GM21526 (cell line): ENCODE data around the gene HDAC3.
"Not testable (repeated sequence)": the region's sequence is repeated elsewhere in the genome, so short reads cannot be mapped to it uniquely, and the experiment has no call there.

Experiments used
- ATAC-seq: cut with Tn5 transposase; IDR thresholded peaks from one replicate; pipeline ENCODE4 v1.9.1; 2021; ENCODE audit warnings: moderate library complexity; ENCODE audit not compliant: unreplicated experiment, low FRiP score

HDAC3 gene

DNA sequence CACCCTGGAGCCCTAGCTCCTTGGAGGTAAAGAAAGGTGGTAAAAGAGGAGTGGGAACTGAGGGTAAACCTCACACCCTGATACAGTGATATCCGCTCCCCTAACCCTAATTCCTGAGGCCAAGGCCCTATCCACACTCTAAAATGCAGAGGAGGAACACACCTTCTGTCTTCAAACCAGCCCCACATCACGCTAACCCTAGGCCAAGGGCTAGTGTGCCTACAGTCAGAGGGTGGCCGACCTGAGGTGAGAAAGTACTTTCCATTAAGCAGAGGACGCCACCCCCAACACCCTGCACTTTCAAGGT, 590 bp downstream of the HDAC3 start:
- ATAC-seq, result no peak

- ATAC-seq, result no peak
Observed at GRCh38 chr5:141635646-141636045, 1.0 kb downstream of the HDAC3 start.

- no peak for ATAC-seq
Observed at GRCh38 chr5:141634720-141635119, 1.9 kb downstream of the HDAC3 start.

DNA sequence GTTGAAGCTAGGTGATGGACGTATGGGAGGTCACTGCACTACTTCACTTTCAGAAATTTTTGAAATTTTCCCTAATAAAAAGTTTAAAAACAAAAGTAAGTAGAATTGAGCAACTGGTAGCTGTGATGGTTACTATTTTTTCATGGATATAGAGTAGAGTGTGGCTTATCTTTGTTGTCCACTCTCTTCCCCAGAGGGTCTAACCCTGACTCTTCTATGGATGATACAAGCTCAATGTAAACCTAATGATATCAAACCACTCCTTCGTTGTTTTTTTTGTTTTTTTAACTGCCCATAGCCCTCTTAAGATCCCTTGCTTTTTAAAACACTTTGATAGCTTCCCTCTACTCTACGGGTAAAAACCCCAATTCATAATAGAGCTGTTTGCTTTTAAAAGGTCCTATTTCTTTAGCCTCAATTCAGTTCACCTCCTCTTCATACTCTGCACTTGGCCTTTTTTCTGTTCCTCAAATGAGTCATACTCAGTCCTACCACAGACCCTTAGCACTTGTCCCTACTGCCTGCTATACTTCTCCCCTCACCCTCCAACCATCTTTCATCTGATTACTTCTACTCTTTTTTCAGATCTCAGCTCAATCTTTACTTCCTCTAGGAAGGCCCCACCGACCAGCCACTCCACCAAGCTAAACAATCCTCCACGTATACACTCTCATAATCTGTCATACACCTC, 2.6 kb downstream of the HDAC3 start:
- peak; percentile 67 for ATAC-seq

GRCh38 chr5:141632650-141633049, 4.0 kb downstream of the HDAC3 start:
- no peak for ATAC-seq

DNA sequence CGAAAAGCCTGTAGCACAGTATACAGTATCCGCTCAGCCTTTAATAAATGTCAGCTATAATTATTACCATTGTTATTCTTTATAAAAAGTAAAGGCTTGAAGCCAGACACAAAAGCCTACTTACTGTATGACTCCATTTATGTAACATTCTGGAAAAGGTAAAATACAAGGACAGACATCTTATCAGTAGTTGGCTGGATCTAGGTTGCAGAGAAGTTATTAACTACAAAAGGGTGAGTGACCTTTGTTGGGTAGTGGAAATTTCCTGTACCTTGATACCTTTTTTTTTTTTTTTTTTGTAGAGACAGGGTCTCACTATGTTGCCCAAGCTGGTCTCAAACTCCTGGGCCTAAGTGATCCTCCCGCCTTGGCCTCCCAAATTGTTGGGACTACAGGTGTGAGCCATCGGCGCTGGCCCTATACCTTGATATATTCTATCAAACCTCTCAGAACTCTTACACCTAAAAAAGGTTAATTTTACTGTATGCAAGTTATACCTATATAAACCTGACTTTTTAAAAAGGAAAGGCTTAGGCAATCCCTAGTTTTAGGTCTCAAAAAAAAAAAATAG, 6.0 kb downstream of the HDAC3 start:
- ATAC-seq, result no peak

GRCh38 chr5:141628175-141628788, 8.4 kb downstream of the HDAC3 start:
- ATAC-seq, result no peak

DNA sequence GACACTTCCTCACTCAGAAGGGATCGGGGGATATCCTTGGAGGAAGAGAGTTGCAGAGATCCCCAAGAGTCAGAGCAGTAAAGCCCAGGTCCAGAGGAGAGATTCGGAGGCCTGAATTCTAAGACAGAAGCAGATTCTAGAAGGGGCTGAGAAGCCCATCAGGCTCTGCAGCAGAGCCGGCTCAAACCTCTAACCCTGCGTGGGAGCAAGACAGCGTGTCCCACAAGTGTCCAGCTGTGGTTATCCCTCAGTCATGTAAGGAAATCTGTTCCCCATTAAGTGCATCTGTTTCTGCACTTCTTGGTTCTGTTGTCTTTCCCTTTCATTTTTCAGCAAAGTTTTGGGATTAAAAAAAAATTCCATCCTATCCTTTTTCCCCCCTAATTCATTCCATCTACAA, 13.0 kb downstream of the HDAC3 start:
- no peak for ATAC-seq

- peak; percentile 61 for ATAC-seq
Observed at GRCh38 chr5:141623186-141623585, 13.5 kb downstream of the HDAC3 start.

- ATAC-seq, result peak; percentile 79
Observed at GRCh38 chr5:141618804-141619554, 17.7 kb downstream of the HDAC3 start, which contains the start of gene DIAPH1. DIAPH1 (minus strand) TSS chr5:141619000; CDS start chr5:141618914, 86 bp downstream.

- peak; percentile 27 for ATAC-seq
Observed at GRCh38 chr5:141618030-141618803, 18.4 kb downstream of the HDAC3 start.

DNA sequence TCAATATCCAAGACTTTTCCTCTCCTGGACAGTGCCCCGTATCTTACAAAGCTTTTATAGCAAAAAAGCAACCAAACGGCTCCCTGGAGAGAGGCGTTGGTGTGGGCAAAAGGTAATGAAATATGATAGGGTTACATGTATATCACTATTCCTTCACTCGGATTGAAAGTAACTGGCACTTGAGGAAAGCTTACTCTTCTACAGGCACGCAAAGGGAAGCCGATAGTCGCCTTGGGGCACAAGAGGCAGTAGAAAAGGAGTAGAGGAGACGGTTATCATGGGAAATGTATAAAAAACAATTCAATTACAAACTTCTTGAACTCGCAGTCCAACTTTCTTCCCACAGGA, 19.0 kb downstream of the HDAC3 start:
- no peak for ATAC-seq

DNA sequence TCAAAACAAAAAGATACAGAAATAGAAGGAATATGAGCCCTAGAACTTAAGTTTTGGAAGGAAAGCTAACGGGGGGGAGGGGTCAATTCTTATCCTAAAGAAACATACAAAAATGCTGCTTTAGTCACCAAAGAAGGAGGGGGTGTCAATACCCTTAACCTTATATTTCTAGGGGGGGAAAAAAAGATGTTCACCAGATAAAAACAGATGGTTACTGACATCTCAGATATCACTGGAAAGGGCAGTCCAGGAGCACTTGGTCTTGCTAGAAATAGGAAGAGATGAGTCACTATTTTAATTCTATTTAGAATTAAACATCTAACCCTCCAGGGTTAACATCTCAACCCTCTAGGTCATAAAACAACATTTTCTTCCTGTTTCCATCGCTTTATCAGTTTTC, 19.5 kb downstream of the HDAC3 start:
- ATAC-seq, result no peak

GRCh38 chr5:141615991-141616720, 20.5 kb downstream of the HDAC3 start:
- ATAC-seq, result no peak

GRCh38 chr5:141613344-141613743, 23.3 kb downstream of the HDAC3 start:
- no peak for ATAC-seq

- no peak for ATAC-seq
Observed at GRCh38 chr5:141611289-141611688, 25.4 kb downstream of the HDAC3 start.

DNA sequence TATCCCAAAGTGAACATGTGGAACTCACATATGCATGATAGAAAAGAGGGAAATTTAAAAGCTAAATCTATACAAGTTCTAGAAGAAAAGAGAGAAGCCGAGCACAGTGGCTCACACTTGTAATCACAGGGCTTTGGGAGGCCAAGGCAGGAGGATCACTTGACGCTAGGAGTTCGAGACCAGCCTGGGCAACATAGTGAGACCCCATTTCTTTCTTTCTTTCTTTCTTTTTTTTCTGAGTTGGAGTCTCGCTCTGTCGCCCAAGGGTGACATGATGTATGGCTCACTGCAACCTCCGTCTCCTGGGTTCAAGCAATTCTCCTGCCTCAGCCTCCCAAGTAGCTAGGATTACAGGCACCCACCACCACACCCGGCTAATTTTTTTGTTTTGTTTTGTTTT, 26.7 kb downstream of the HDAC3 start:
- ATAC-seq, result not testable (repeated sequence)

DNA sequence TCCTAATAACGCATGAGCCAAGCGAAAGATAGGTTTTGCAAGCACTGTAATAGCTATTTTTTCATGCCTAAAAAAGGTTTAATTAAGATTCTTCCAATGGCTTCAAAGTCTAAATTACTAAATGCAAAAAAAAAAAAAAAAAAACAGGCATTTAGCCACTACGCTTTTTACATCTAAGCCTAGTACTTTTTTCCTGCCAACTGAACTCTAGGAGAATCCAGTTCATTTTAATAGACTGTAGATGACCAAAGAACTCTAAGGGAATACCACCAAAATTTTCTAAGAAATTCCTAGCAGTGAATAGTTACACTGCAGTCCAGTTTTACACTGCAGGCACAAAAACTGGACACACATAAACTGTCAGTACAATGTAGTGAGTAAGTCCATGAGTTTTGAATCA, 27.6 kb downstream of the HDAC3 start:
- no peak for ATAC-seq

- ATAC-seq, result no peak
Observed at GRCh38 chr5:141608557-141608956, 28.1 kb downstream of the HDAC3 start.

DNA sequence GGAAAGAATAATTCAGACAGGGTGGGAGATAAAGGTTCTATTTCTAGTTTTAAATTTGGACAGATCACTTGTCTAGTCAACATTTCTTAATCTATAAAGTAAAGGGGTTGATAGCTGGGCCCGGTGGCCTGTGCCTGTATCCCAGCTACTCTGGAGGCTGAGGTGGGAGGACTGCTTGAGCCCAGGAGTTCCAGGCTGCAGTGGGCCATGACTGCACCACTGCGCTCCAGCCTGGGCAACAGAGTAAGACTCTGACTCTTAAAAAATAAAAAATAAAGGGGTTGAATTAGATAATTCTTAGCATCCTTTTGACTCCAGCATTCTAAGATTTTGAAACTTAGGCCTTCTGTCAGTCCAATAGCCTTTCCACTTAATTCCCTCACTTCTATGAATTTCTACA, 28.6 kb downstream of the HDAC3 start:
- no peak for ATAC-seq
